H1 (cell line): ENCODE results near the gene MRPL41. TPM values are rescaled to one million over a fixed set of nuclear protein-coding genes. Genes with fewer than 3 reads are reported as not detected.

Source experiments
- CTCF ChIA-PET: fragments of 300-600 bp; sonication (Branson Sonifier 250); formaldehyde crosslinking; loops from one replicate; lab custom pipeline; 2021; ENCODE audit not compliant: partially characterized antibody; lab: Charles Lee
- POLR2A ChIA-PET: fragments of 300-600 bp; sonication (Branson Sonifier 250); formaldehyde crosslinking; loops from one replicate; lab custom pipeline; 2021; ENCODE audit warnings: inconsistent platforms; ENCODE audit not compliant: partially characterized antibody; lab: Charles Lee
- DNase-seq, 2 experiments: peaks; one replicate each; pipeline versions ENCODE4 v3.0.0 to v3.0.0-alpha.2; 2010 to 2022; ENCODE audit warnings: low spot score in 2 of 2, low read depth in 1 of 2, mixed read lengths in 1 of 2
- FAIRE-seq: peaks from 2 replicates; lab custom pipeline; 2011; peaks lifted over from hg19 to GRCh38; lab: Jason Lieb, UNC
- H2AFZ ChIP-seq: 2 replicates; pipeline ENCODE4 v1.8.1; 2012; ENCODE audit warnings: low read length, inconsistent platforms
- H2AK5ac ChIP-seq: 2 replicates; pipeline ENCODE4 v1.6.1; 2013; ENCODE audit warnings: low read depth, low read length
- H2BK120ac ChIP-seq: replicated peaks from 2 replicates; pipeline ENCODE3; 2013; ENCODE audit warnings: low read depth, low read length, inconsistent platforms
- H2BK12ac ChIP-seq: 2 replicates; pipeline ENCODE4 v1.6.1; 2013; ENCODE audit warnings: low read depth, low read length
- H2BK15ac ChIP-seq: 2 replicates; pipeline ENCODE4 v1.6.1; 2013; ENCODE audit warnings: low read length
- H2BK20ac ChIP-seq: 2 replicates; pipeline ENCODE4 v1.6.1; 2013; ENCODE audit warnings: low read length
- H2BK5ac ChIP-seq: 2 replicates; pipeline ENCODE4 v1.6.1; 2013; ENCODE audit warnings: low read depth, low read length
- H3K14ac ChIP-seq: 2 replicates; pipeline ENCODE4 v1.6.1; 2013; ENCODE audit warnings: inconsistent platforms; ENCODE audit not compliant: insufficient read length
- H3K18ac ChIP-seq: 2 replicates; pipeline ENCODE4 v1.6.1; 2013; ENCODE audit warnings: low read length; ENCODE audit errors: extremely low read depth
- H3K23ac ChIP-seq: 2 replicates; pipeline ENCODE4 v1.6.1; 2013; ENCODE audit warnings: inconsistent platforms; ENCODE audit not compliant: insufficient read length
- H3K23me2 ChIP-seq: 2 replicates; pipeline ENCODE4 v1.6.1; 2013; ENCODE audit warnings: low read depth, low read length
- H3K27ac ChIP-seq: 2 replicates; pipeline ENCODE4 v1.6.1; 2011; ENCODE audit warnings: low read depth, low read length, inconsistent platforms
- H3K27me3 ChIP-seq, 4 experiments: replicated peaks in 1 of 4; 1 replicate in 1 of 4; 2 replicates in 3 of 4; pipeline versions ENCODE4 v1.6.1 to v1.8.1; 2011 to 2013; ENCODE audit warnings: low read length in 3 of 4, mild to moderate bottlenecking in 3 of 4, inconsistent platforms in 2 of 4, mixed read lengths in 2 of 4, moderate library complexity in 1 of 4; ENCODE audit not compliant: control insufficient read depth in 3 of 4, insufficient read depth in 3 of 4; ENCODE audit errors: extremely low read depth in 1 of 4
- H3K36me3 ChIP-seq, 4 experiments: 2 replicates each; pipeline versions ENCODE4 v1.6.1 to v1.8.1; 2011 to 2013; ENCODE audit warnings: mild to moderate bottlenecking in 4 of 4, low read length in 3 of 4, moderate library complexity in 2 of 4, control low read depth in 1 of 4, inconsistent platforms in 1 of 4; ENCODE audit not compliant: insufficient read depth in 4 of 4, control insufficient read depth in 2 of 4
- H3K4ac ChIP-seq: replicated peaks from 2 replicates; pipeline ENCODE3; 2013; ENCODE audit warnings: low read length, low read depth, mixed read lengths, inconsistent platforms; ENCODE audit not compliant: insufficient read length
- H3K4me1 ChIP-seq, 4 experiments: replicated peaks in 1 of 4; 1 replicate in 1 of 4; 2 replicates in 3 of 4; pipeline versions ENCODE4 v1.6.1 to v1.8.1; 2011 to 2013; ENCODE audit warnings: low read length in 3 of 4, inconsistent platforms in 2 of 4, mixed read lengths in 1 of 4; ENCODE audit not compliant: insufficient read depth in 4 of 4, control insufficient read depth in 3 of 4
- H3K4me2 ChIP-seq, 2 experiments: 2 replicates each; pipeline versions ENCODE4 v1.6.1 to v1.8.1; 2011 to 2013; ENCODE audit warnings: low read depth in 2 of 2, low read length in 2 of 2, control low read depth in 1 of 2, inconsistent platforms in 1 of 2, mild to moderate bottlenecking in 1 of 2; ENCODE audit not compliant: insufficient read depth in 1 of 2
- H3K4me3 ChIP-seq, 4 experiments: fragments of 200-600, 300-600 bp in 1 of 4; sonication (generic), shearing (Covaris generic), sonication (Bioruptor Twin) in 1 of 4; 2 replicates each; pipeline versions ENCODE4 v1.5.1 to v1.8.1; 2011 to 2016; ENCODE audit warnings: low read length in 4 of 4, low read depth in 3 of 4, control low read depth in 2 of 4, inconsistent platforms in 2 of 4, mild to moderate bottlenecking in 2 of 4, mixed read lengths in 1 of 4, moderate library complexity in 1 of 4; ENCODE audit not compliant: insufficient read depth in 2 of 4; ENCODE audit errors: extremely low read depth in 1 of 4
- H3K56ac ChIP-seq: replicated peaks from 2 replicates; pipeline ENCODE3; 2013; ENCODE audit warnings: low read depth, mild to moderate bottlenecking, mixed read lengths, low read length, inconsistent platforms; ENCODE audit not compliant: insufficient read length
- H3K79me1 ChIP-seq: 2 replicates; pipeline ENCODE4 v1.6.1; 2013; ENCODE audit warnings: low read depth, low read length, control low read depth
- H3K79me2 ChIP-seq, 2 experiments: 2 replicates each; pipeline versions ENCODE4 v1.6.1 to v1.8.1; 2012 to 2013; ENCODE audit warnings: low read length in 2 of 2, mild to moderate bottlenecking in 2 of 2, inconsistent platforms in 1 of 2; ENCODE audit not compliant: insufficient read depth in 2 of 2, control insufficient read depth in 1 of 2
- H3K9ac ChIP-seq, 4 experiments: replicated peaks in 1 of 4; 1 replicate in 1 of 4; 2 replicates in 3 of 4; pipeline versions ENCODE4 v1.6.1 to v1.8.1; 2011 to 2013; ENCODE audit warnings: low read depth in 3 of 4, low read length in 3 of 4, control low read depth in 2 of 4, mild to moderate bottlenecking in 2 of 4, moderate library complexity in 2 of 4, inconsistent platforms in 1 of 4; ENCODE audit errors: extremely low read depth in 1 of 4
- H3K9me3 ChIP-seq, 2 experiments: 2 replicates each; pipeline versions ENCODE4 v1.6.1 to v1.8.1; 2012 to 2013; ENCODE audit warnings: mild to moderate bottlenecking in 2 of 2, moderate library complexity in 2 of 2, control low read depth in 1 of 2, inconsistent platforms in 1 of 2, low read depth in 1 of 2, low read length in 1 of 2, mixed read lengths in 1 of 2; ENCODE audit not compliant: insufficient read depth in 2 of 2
- H4K20me1 ChIP-seq, 2 experiments: replicated peaks in 1 of 2; 2 replicates each; pipeline versions ENCODE3 to v1.8.1; 2011 to 2013; ENCODE audit warnings: inconsistent platforms in 2 of 2, low read length in 2 of 2, mild to moderate bottlenecking in 1 of 2; ENCODE audit not compliant: insufficient read depth in 2 of 2, control insufficient read depth in 1 of 2
- H4K5ac ChIP-seq: 2 replicates; pipeline ENCODE4 v1.6.1; 2013; ENCODE audit warnings: low read length, low read depth, mixed read lengths, inconsistent platforms; ENCODE audit not compliant: insufficient read length
- H4K8ac ChIP-seq: 2 replicates; pipeline ENCODE4 v1.8.0; 2013; ENCODE audit warnings: mild to moderate bottlenecking, moderate library complexity, low read length, inconsistent platforms; ENCODE audit not compliant: insufficient read depth; ENCODE audit errors: extremely low read depth
- H4K91ac ChIP-seq: replicated peaks from 2 replicates; pipeline ENCODE3; 2013; ENCODE audit warnings: low read length, mixed read lengths, inconsistent platforms; ENCODE audit not compliant: insufficient read length
- ASH2L ChIP-seq: fragments of 200-600, 300-600 bp; sonication (generic); IDR thresholded peaks from one replicate; pipeline ENCODE4 v1.7.1; 2017; ENCODE audit warnings: low read length
- ATF3 ChIP-seq: IDR thresholded peaks from 2 replicates; pipeline ENCODE4 v1.6.1; 2011; ENCODE audit warnings: low read depth, mild to moderate bottlenecking, low read length; ENCODE audit not compliant: insufficient read depth
- BCL11A ChIP-seq, 2 experiments: IDR thresholded peaks; one replicate each; pipeline ENCODE4 v1.6.1; 2011; ENCODE audit warnings: low read depth in 2 of 2, low read length in 2 of 2, mild to moderate bottlenecking in 2 of 2
- CBX8 ChIP-seq: fragments of 300-800, 300-1000 bp; sonication (generic); IDR thresholded peaks from 2 replicates; pipeline ENCODE4 v1.7.1; 2016; ENCODE audit warnings: low read depth, low read length, borderline replicate concordance
- CEBPB ChIP-seq: IDR thresholded peaks from 2 replicates; pipeline ENCODE4 v1.6.1; 2012; ENCODE audit warnings: low read depth, low read length
- CHD2 ChIP-seq: IDR thresholded peaks from 2 replicates; pipeline ENCODE4 v1.6.1; 2012; ENCODE audit warnings: low read length, improper control_type of control experiment
- CTBP2 ChIP-seq: IDR thresholded peaks from 2 replicates; pipeline ENCODE4 v1.7.0; 2011; ENCODE audit warnings: borderline replicate concordance, mild to moderate bottlenecking, moderate library complexity, mixed read lengths, low read length; ENCODE audit not compliant: insufficient read depth, insufficient read length
- GABPA ChIP-seq: IDR thresholded peaks from 2 replicates; pipeline ENCODE4 v1.6.1; 2011; ENCODE audit warnings: mild to moderate bottlenecking, low read length, moderate library complexity, borderline replicate concordance; ENCODE audit not compliant: insufficient read depth
- HDAC6 ChIP-seq: IDR thresholded peaks from one replicate; pipeline ENCODE4 v1.7.1; 2012; ENCODE audit warnings: low read depth, mild to moderate bottlenecking, inconsistent platforms, low read length, moderate library complexity
- RNF2 ChIP-seq: fragments of 200-900, 300-1000 bp; sonication (generic); IDR thresholded peaks from 2 replicates; pipeline ENCODE4 v1.7.1; 2016; ENCODE audit warnings: borderline replicate concordance, low read depth, mild to moderate bottlenecking, antibody characterized with exemption, low read length; ENCODE audit not compliant: poor library complexity, severe bottlenecking; ENCODE audit errors: missing control alignments
- SP1 ChIP-seq: IDR thresholded peaks from 2 replicates; pipeline ENCODE4 v1.6.1; 2011; ENCODE audit warnings: low read depth, low read length
- TCF12 ChIP-seq: IDR thresholded peaks from 2 replicates; pipeline ENCODE4 v1.6.1; 2011; ENCODE audit warnings: low read depth, mild to moderate bottlenecking, low read length
- TEAD4 ChIP-seq: IDR thresholded peaks from 2 replicates; pipeline ENCODE4 v1.6.1; 2012; ENCODE audit warnings: low read depth, low read length, inconsistent platforms, mixed read lengths
- WGBS, 2 experiments: shearing (Covaris generic) in 1 of 2; methylation state at CpG; one replicate each; pipeline versions ENCODE4 v1.1.6 to v1.1.7; 2013 to 2015; ENCODE audit warnings: low lambda C conversion rate in 2 of 2, mixed read lengths in 2 of 2, inconsistent platforms in 1 of 2, low coverage in 1 of 2, missing lambda C conversion rate in 1 of 2; ENCODE audit not compliant: insufficient replicate concordance in 2 of 2, insufficient coverage in 1 of 2, insufficient read length in 1 of 2; ENCODE audit errors: extremely low coverage in 1 of 2, missing lambda C conversion rate in 1 of 2; 5-methylcytosine and 5-hydroxymethylcytosine counted together
- polyA plus RNA-seq, 7 experiments: library from polyadenylated mRNA; depleted of rRNA in 3 of 7; stranded (reverse) in 5 of 7; unstranded in 2 of 7; fragments of >200 nt in 5 of 7; fragments of 200-250 nt in 2 of 7; gene quantifications; 1 replicate in 5 of 7; 2 replicates in 1 of 7; 4 replicates in 1 of 7; pipeline versions ENCODE4 v1.2.1 to v1.2.3, GENCODE V29; 2011 to 2013; ENCODE audit warnings: missing spikeins in 2 of 7, mixed read lengths in 2 of 7
- total RNA-seq: library from RNA; stranded (reverse); fragmentation: NEBNext Ultra II Directional; extraction: Animal tissue kit (Norgen Biotek cat#: 25700); gene quantifications from 2 replicates; pipeline ENCODE4 v1.2.1, GENCODE V29; 2021

The MRPL41 gene
- total and polyA plus RNA-seq, 2 of the 8 experiments (the other 6 are each of a cell fraction or from before 2014, with no cell fraction given), result 47.2 to 58.1 TPM

GRCh38 chr9:137579259-137579604 lies 27.6 kb downstream of the MRPL41 start:
- no peak overlapping the region for H3K14ac ChIP-seq
- no peak overlapping the region for H4K8ac ChIP-seq
- no peak for FAIRE-seq
- no peaks in the 10 kb centered on the region for H3K9me3 ChIP-seq
- H4K5ac ChIP-seq, result no peak overlapping the region
- H2BK5ac ChIP-seq, result no peak overlapping the region
- peaks cover 3% of the 10 kb centered on the region; the same call in 1 of the 2 replicates for H3K23me2 ChIP-seq
- H3K27ac ChIP-seq, result no peak overlapping the region
- no peak overlapping the region for H2BK12ac ChIP-seq
- H3K79me2 ChIP-seq, result peaks cover 12 to 35% of the 10 kb centered on the region in 2 experiments
- H2AFZ ChIP-seq, result no peak overlapping the region
- peak overlapping the region; percentile 6 to 88 (median 30); a peak in 5 of 8 replicates for H3K4me3 ChIP-seq
- H3K36me3 ChIP-seq, result peaks cover 25 to 53% (median 37%) of the 10 kb centered on the region in 4 experiments
- H2AK5ac ChIP-seq, result no peak overlapping the region
- no peak overlapping the region for H3K56ac ChIP-seq
- peak overlapping the region in 1 of 2 experiments; percentile 65; a peak in 3 of 4 replicates for H3K4me2 ChIP-seq
- H4K91ac ChIP-seq, result peak overlapping the region; percentile 72
- ChIA-PET CTCF (interaction anchor here (0.7 to 5.9 kb wide), 7 partner anchors 9 to 93 kb away, joined by 3 to 46 read pairs (median 5); partner anchors contain the start of gene MRPL41), POLR2A (interaction anchor here (1.7 to 4.6 kb wide), 5 partner anchors 11 to 156 kb away, joined by 3 to 45 read pairs (median 16); partner anchors contain the start of genes EHMT1, EXD3, MRPL41 and NOXA1)
- peaks cover 0 to 23% (median 7%) of the 10 kb centered on the region in 4 experiments; a peak in 6 of 7 replicates for H3K4me1 ChIP-seq
- H3K27me3 ChIP-seq, result no peaks in the 10 kb centered on the region
- H2BK20ac ChIP-seq, result no peak overlapping the region
- peaks cover 18 to 46% of the 10 kb centered on the region in 2 experiments for H4K20me1 ChIP-seq
- peaks cover 25% of the 10 kb centered on the region for H3K79me1 ChIP-seq
- H3K18ac ChIP-seq, result no peak overlapping the region; the same call in 1 of the 2 replicates
- no peak for DNase-seq
- H3K4ac ChIP-seq, result no peak overlapping the region
- 42% methylated on average over 19 of the region's 19 CpGs; no CpG with 5 or more reads in 1 of the 2 experiments for WGBS, 2 experiments
- no peak overlapping the region for H3K23ac ChIP-seq
- no peak overlapping the region for H3K9ac ChIP-seq
- no peak overlapping the region for H2BK120ac ChIP-seq
- no peak overlapping the region for H2BK15ac ChIP-seq
- TF ChIP-seq CTBP2, result no peak
- TF ChIP-seq CHD2, result no peak
- no peak for TF ChIP-seq HDAC6
- TF ChIP-seq GABPA, result no peak
- TF ChIP-seq CEBPB, result no peak
- TF ChIP-seq CBX8, result no peak
- TF ChIP-seq ASH2L, result no peak
- TF ChIP-seq TEAD4, result no peak
- no peak for TF ChIP-seq ATF3
- no peak for TF ChIP-seq BCL11A (IDR thresholded peaks at IDR 0.05; ENCODE audit: low read depth in 2 of 2, low read length in 2 of 2)
- TF ChIP-seq RNF2, result no peak
- no peak for TF ChIP-seq SP1
- no peak for TF ChIP-seq TCF12
